GM19438 (cell line): Measurements from ENCODE around the gene PCK2.
"Not testable (repeated sequence)": the region's sequence is repeated elsewhere in the genome, so short reads cannot be mapped to it uniquely, and the experiment has no call there.

Experiments used
- ATAC-seq: cut with Tn5 transposase; IDR thresholded peaks from one replicate; pipeline ENCODE4 v1.9.1; 2021; ENCODE audit warnings: low read depth; ENCODE audit not compliant: unreplicated experiment

PCK2 gene

GRCh38 chr14:24093901-24094840, at the start of gene PCK2:
Gene PCK2 (plus strand): TSS chr14:24094311. CDS start chr14:24094406, 95 bp downstream.
- ATAC-seq: peak; percentile 55

- ATAC-seq: not testable (repeated sequence)
Measured at GRCh38 chr14:24049002-24049401, 45.1 kb upstream of the PCK2 start.

GRCh38 chr14:24050753-24051152, 43.4 kb upstream of the PCK2 start:
- not testable (repeated sequence) for ATAC-seq

GRCh38 chr14:24051176-24051788, 42.8 kb upstream of the PCK2 start:
- ATAC-seq: no peak

- peak; percentile 56 for ATAC-seq
Measured at GRCh38 chr14:24051789-24052655, 42.1 kb upstream of the PCK2 start, which contains the start of gene CARMIL3. Gene CARMIL3 (plus strand): TSS chr14:24052009. CDS start chr14:24052154, 145 bp downstream.

GRCh38 chr14:24052656-24053547, 41.2 kb upstream of the PCK2 start:
- ATAC-seq: no peak

- ATAC-seq: no peak
Measured at GRCh38 chr14:24053548-24054323, 40.4 kb upstream of the PCK2 start.

- ATAC-seq: no peak
Measured at GRCh38 chr14:24054324-24054641, 39.8 kb upstream of the PCK2 start.

GRCh38 chr14:24054646-24055045, 39.5 kb upstream of the PCK2 start:
- ATAC-seq: no peak

GRCh38 chr14:24055971-24056799, 37.9 kb upstream of the PCK2 start:
- no peak for ATAC-seq

GRCh38 chr14:24056800-24057184, 37.3 kb upstream of the PCK2 start:
- ATAC-seq: no peak

GRCh38 chr14:24057271-24057670, 36.8 kb upstream of the PCK2 start:
- ATAC-seq: no peak

GRCh38 chr14:24057867-24058259, 36.2 kb upstream of the PCK2 start:
- no peak for ATAC-seq

- ATAC-seq: peak; percentile 73
Measured at GRCh38 chr14:24058260-24058950, 35.7 kb upstream of the PCK2 start.

GRCh38 chr14:24058951-24059475, 35.1 kb upstream of the PCK2 start:
- no peak for ATAC-seq

GRCh38 chr14:24059841-24060388, 34.2 kb upstream of the PCK2 start:
- ATAC-seq: no peak

- ATAC-seq: no peak
Measured at GRCh38 chr14:24060443-24060842, 33.7 kb upstream of the PCK2 start.
